NCI-H2227 (cell line): ENCODE measurements around the gene AQP6.

Experiments used
- DNase-seq: peaks from one replicate; lab custom pipeline; 2025; ENCODE audit not compliant: unreplicated experiment; lab: John Stamatoyannopoulos, UW

Gene AQP6

GRCh38 chr12:49955899-49956662 lies 16.7 kb upstream of the AQP6 start:
- DNase-seq = no peak

DNA sequence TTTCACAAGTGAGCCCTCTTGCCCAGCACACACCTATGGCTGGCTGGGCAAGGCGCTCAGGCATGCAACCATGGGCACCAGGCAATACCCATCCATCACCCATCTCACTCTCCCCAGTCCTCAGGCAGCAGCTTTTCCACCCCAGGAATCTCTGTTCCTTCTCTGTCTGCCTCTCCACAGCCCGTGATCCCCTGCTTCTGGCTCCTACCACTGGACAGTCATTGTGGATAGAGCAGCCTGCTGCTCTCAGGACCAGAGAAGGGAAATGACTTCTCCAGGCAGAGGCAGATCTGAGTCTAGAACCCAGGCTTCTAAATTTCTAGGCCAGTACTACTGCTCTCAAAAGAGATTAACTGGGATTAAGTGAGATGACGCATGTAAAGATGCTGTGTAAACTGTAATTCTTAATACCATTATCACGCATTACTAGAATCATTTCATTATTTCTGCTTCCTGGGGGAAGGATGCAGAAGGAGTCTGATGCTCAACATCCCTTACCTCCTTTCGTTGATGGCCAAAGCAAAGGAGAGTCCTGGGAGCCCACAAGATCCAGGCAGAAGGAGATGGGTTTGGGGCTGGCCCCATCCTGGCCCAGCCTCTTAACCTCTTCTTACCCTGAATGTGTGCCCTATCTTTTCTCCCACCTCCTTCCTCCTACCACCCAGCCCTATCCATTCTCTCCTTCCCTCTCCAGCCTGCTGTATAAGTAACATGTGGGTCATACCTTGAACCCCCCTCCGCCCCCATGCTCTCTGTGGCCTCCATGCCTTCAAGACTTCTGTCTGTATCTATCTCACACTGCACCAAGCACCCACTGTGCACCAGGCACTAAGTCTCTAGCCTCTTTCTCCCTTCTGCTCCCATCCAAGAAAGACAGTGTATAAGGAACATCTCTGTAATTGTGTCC lies 15.8 kb upstream of the AQP6 start:
- DNase-seq = no peak

DNA sequence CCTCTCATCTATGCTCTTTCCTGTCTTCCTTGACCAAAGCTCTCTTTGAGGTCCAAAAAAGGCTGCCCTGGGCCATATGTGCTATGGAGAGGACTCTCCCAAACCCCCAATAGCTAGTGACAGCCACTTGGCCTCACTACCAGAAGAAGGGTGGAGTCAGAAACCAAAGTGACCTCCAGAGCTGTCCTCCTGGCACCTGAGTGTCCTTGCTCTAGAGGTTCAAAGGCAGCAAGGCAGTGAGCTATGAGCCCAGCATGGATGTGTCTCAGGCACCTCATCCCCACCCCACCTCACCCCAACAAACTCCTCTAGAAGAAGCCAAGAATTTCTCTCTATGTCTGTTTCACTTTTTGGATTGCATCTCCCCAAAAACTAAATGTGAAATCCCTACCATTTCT lies 15.2 kb upstream of the AQP6 start:
- no peak for DNase-seq

- DNase-seq = no peak
These were observed 12.9 kb upstream of the AQP6 start for GRCh38 chr12:49959685-49960473.

DNA sequence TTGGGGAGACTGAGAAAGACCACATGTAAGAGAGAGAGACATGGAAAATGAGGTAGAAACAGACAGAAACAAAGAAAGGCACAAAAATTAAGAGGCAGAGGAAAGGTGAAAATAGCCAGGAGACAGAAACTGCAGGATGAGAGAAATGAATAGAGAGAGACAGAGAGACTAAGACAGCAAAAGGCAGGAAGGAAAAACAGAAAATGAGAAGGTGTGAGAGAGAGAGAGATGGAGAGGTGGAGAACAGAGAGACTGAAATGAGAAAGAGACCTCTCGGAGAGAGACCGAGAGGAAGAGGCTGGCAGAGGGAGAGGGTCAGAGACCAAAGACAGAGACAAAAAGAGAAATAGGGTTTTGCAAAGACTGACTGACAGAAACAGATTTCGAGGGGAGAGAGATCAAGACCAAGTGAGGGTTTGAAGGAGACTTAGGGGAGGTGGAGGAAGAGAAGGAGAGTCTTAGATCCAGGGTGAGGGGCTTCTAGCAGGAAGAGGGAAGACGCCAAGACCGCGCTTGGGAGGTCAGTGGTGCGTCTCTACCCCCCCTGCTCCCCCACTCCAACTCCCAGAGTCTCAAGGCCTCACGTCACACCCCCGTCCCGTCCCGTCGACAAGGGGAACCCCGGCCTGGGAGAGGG lies 12.2 kb upstream of the AQP6 start:
- DNase-seq = no peak

DNA sequence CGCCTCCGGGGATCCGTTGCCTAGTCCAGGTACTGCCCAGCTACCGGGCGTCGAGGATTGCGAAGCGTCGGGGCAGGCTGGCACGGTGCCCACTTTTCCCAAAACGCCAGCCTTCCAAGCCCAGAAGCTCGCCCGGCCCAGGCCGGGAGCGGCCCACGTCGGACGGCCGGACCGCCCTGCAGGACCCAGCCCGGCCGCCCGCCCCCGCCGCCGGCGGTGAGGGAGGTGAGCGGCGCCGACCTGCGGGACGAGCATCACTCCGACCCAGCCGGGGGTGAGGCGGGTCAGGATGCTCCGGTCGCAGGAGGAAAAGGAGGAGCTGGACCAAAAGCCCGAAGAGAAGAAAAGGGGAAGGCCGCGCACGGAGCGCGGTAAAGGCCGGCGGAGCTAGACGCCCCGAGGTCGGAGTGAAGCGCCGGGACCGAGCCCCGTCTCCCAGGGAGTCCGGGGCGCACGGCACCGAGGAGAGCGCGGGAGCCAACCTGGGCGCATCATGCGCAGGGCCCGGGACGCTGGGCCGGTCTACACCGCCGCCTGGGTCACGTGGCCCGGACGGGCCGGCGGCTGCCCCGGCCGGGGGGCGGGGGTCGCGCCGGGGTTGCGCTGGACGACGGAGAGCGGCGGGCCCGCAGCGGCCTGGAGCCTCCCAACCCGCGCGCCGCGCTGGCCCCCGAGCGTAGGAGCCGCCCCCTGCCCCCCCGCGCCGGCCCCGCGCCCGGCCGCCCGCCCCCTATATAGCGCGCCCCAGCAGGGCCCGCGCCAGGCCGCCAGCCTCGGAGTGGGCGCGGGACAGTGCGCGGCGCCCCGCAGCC lies 11.4 kb upstream of the AQP6 start, which contains the start of gene AQP5:
Gene AQP5 (plus strand): TSS at position 762 of the 812 bp plus-strand sequence. CDS start 146 bp downstream, outside the sequence.
- no peak for DNase-seq

- no peak for DNase-seq
These were observed 10.6 kb upstream of the AQP6 start for GRCh38 chr12:49961993-49962764.

- DNase-seq = no peak
These were observed 9.6 kb upstream of the AQP6 start for GRCh38 chr12:49962861-49963765.

- no peak for DNase-seq
These were observed 8.6 kb upstream of the AQP6 start for GRCh38 chr12:49963976-49964815.

DNA sequence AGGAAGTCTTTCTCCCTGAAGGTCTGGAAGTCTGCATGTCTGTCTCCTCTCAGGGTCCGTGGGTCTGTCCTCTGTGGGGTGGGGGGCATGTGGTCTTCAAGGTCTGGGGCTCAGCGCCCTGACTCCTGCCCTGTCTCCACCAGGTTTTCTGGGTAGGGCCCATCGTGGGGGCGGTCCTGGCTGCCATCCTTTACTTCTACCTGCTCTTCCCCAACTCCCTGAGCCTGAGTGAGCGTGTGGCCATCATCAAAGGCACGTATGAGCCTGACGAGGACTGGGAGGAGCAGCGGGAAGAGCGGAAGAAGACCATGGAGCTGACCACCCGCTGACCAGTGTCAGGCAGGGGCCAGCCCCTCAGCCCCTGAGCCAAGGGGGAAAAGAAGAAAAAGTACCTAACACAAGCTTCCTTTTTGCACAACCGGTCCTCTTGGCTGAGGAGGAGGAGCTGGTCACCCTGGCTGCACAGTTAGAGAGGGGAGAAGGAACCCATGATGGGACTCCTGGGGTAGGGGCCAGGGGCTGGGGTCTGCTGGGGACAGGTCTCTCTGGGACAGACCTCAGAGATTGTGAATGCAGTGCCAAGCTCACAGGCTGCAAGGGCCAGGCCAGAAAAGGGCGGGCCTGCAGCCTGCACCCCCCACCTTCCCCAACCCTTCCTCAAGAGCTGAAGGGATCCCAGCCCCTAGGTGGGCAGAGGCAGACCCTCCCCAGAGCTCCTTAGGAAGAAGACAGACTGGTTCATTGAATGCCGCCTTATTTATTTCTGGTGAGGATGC lies 7.7 kb upstream of the AQP6 start:
- no peak for DNase-seq

GRCh38 chr12:49965836-49966235 lies 6.9 kb upstream of the AQP6 start:
- no peak for DNase-seq

GRCh38 chr12:49966511-49967041 lies 6.2 kb upstream of the AQP6 start:
- no peak for DNase-seq

GRCh38 chr12:49967042-49967776 lies 5.5 kb upstream of the AQP6 start:
- DNase-seq = peak; percentile 81

DNA sequence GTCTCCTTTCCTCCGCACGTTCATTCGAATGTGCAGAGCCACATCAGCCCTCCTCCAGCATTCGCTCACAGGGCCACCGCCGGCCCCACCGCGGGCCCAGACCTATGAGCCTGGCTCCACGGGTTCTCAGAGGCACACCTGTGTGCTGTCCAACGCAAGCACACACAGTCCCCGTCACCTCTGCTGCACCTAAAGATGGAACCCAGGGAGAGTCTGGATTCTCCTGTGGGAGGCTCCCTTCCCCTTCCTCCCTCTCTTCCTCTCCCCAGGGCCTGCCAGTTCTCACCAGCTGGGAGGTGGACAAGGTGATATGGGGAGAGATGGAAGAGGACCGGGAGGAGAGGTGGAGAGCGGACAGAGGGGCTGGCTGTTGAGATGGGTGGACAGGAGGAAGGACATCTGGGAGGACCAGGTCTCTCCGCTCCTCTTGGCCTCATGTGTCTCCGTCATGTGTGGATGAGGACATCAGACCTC lies 4.9 kb upstream of the AQP6 start:
- DNase-seq = no peak

- no peak for DNase-seq
These were observed 4.3 kb upstream of the AQP6 start for GRCh38 chr12:49968471-49968870.
